ENCODE results near the gene PEX14.

PEX14 gene

GRCh38 chr1:10438677-10439163 lies 36.0 kb upstream of the PEX14 start:
- no peak for TF ChIP-seq CTCF (IDR thresholded peaks at IDR 0.05; ENCODE audit: unreplicated experiment in 3 of 3)
- Mint-ChIP-seq H3K27ac (no peak overlapping the region), H3K4me1 (peaks cover 6% of the 10 kb centered on the region), H3K36me3 (ENCODE audit: low read depth) (peaks cover 12% of the 10 kb centered on the region), H3K4me3 (no peak overlapping the region), H3K9me3 (no peaks in the 10 kb centered on the region), H3K27me3 (ENCODE audit: low read depth) (no peaks in the 10 kb centered on the region)

- no peaks in the 10 kb centered on the region for H3K27me3 Mint-ChIP-seq (ENCODE audit: low read depth)
- H3K9me3 Mint-ChIP-seq = no peaks in the 10 kb centered on the region
- TF ChIP-seq CTCF (IDR thresholded peaks at IDR 0.05; ENCODE audit: unreplicated experiment in 3 of 3) = no peak
- H3K4me1 Mint-ChIP-seq = no peaks in the 10 kb centered on the region
- no peak overlapping the region for H3K4me3 Mint-ChIP-seq
- H3K36me3 Mint-ChIP-seq (ENCODE audit: low read depth) = peaks cover 12% of the 10 kb centered on the region
- no peak overlapping the region for H3K27ac Mint-ChIP-seq
Measured at GRCh38 chr1:10440305-10440704, 34.4 kb upstream of the PEX14 start.

- Mint-ChIP-seq H3K36me3 (ENCODE audit: low read depth) (peaks cover 12% of the 10 kb centered on the region), H3K27ac (no peak overlapping the region), H3K4me3 (no peak overlapping the region), H3K27me3 (ENCODE audit: low read depth) (no peaks in the 10 kb centered on the region), H3K4me1 (no peaks in the 10 kb centered on the region), H3K9me3 (no peaks in the 10 kb centered on the region)
- no peak for TF ChIP-seq CTCF (IDR thresholded peaks at IDR 0.05; ENCODE audit: unreplicated experiment in 3 of 3)
Measured at GRCh38 chr1:10440794-10441193, 34.0 kb upstream of the PEX14 start.

GRCh38 chr1:10444248-10444647 lies 30.5 kb upstream of the PEX14 start:
- H3K4me3 Mint-ChIP-seq = no peak overlapping the region
- H3K27ac Mint-ChIP-seq = no peak overlapping the region
- peaks cover 18% of the 10 kb centered on the region for H3K36me3 Mint-ChIP-seq (ENCODE audit: low read depth)
- H3K9me3 Mint-ChIP-seq = no peaks in the 10 kb centered on the region
- H3K4me1 Mint-ChIP-seq = no peaks in the 10 kb centered on the region
- H3K27me3 Mint-ChIP-seq (ENCODE audit: low read depth) = no peaks in the 10 kb centered on the region
- no peak for TF ChIP-seq CTCF (IDR thresholded peaks at IDR 0.05; ENCODE audit: unreplicated experiment in 3 of 3)

GRCh38 chr1:10444795-10445397 lies 29.9 kb upstream of the PEX14 start:
- Mint-ChIP-seq H3K4me3 (no peak overlapping the region), H3K4me1 (peaks cover 4% of the 10 kb centered on the region), H3K36me3 (ENCODE audit: low read depth) (peaks cover 18% of the 10 kb centered on the region), H3K27me3 (ENCODE audit: low read depth) (no peaks in the 10 kb centered on the region), H3K9me3 (no peaks in the 10 kb centered on the region), H3K27ac (no peak overlapping the region)
- TF ChIP-seq CTCF (IDR thresholded peaks at IDR 0.05; ENCODE audit: unreplicated experiment in 3 of 3) = no peak

- H3K27ac Mint-ChIP-seq = no peak overlapping the region
- no peaks in the 10 kb centered on the region for H3K9me3 Mint-ChIP-seq
- no peak overlapping the region for H3K4me3 Mint-ChIP-seq
- H3K27me3 Mint-ChIP-seq (ENCODE audit: low read depth) = no peaks in the 10 kb centered on the region
- no peak for TF ChIP-seq CTCF (IDR thresholded peaks at IDR 0.05; ENCODE audit: unreplicated experiment in 3 of 3)
- peaks cover 10% of the 10 kb centered on the region for H3K36me3 Mint-ChIP-seq (ENCODE audit: low read depth)
- H3K4me1 Mint-ChIP-seq = peaks cover 23% of the 10 kb centered on the region
Measured at GRCh38 chr1:10446790-10447422, 27.8 kb upstream of the PEX14 start.
